RWPE1 (cell line): ENCODE results near the gene FMN2.

ENCODE experiments used
- CTCF ChIA-PET: fragments of 350-600 bp; sonication (Branson Sonifier 250); formaldehyde crosslinking; extraction: SDS; loops from one replicate; lab custom pipeline; 2021; lab: Yijun Ruan, JAX
- POLR2A ChIA-PET: fragments of 400-600 bp; formaldehyde crosslinking; extraction: SDS; loops from one replicate; lab custom pipeline; 2020; ENCODE audit warnings: antibody characterized with exemption; ENCODE audit not compliant: low non-redundant PET; lab: Yijun Ruan, JAX
- DNase-seq: peaks from one replicate; pipeline ENCODE4 v3.0.0; 2012; ENCODE audit warnings: low spot score
- H3K27ac ChIP-seq: fragments of 450-650 bp; 2 replicates; pipeline ENCODE4 v1.5.1; 2017
- TF ChIP-seq, protein P1 (sequence below): fragments of 450-650 bp; conservative IDR thresholded peaks from 2 replicates; pipeline ENCODE4 v1.5.1; 2017; ENCODE audit warnings: low read depth, mild to moderate bottlenecking

Gene FMN2

GRCh38 chr1:240500647-240501046 is 409.0 kb downstream of the FMN2 start:
- H3K27ac ChIP-seq: no peak overlapping the region
- no peak for DNase-seq
- CTCF ChIA-PET: interaction anchor here (0.6 kb wide), 1 partner anchor 186 kb away, joined by 5 read pairs; no protein-coding TSS in a partner anchor

GRCh38 chr1:240501115-240501514 is 409.4 kb downstream of the FMN2 start:
- TF ChIP-seq, protein P1, sequence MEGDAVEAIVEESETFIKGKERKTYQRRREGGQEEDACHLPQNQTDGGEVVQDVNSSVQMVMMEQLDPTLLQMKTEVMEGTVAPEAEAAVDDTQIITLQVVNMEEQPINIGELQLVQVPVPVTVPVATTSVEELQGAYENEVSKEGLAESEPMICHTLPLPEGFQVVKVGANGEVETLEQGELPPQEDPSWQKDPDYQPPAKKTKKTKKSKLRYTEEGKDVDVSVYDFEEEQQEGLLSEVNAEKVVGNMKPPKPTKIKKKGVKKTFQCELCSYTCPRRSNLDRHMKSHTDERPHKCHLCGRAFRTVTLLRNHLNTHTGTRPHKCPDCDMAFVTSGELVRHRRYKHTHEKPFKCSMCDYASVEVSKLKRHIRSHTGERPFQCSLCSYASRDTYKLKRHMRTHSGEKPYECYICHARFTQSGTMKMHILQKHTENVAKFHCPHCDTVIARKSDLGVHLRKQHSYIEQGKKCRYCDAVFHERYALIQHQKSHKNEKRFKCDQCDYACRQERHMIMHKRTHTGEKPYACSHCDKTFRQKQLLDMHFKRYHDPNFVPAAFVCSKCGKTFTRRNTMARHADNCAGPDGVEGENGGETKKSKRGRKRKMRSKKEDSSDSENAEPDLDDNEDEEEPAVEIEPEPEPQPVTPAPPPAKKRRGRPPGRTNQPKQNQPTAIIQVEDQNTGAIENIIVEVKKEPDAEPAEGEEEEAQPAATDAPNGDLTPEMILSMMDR: no peak
- ChIA-PET CTCF (interaction anchor here (0.6 kb wide), 1 partner anchor 186 kb away, joined by 5 read pairs; no protein-coding TSS in a partner anchor), POLR2A (no interaction called here)
- no peak overlapping the region for H3K27ac ChIP-seq
- DNase-seq: no peak

More at GRCh38 chr1:240500647-240501046, 409.0 kb downstream of the FMN2 start:
- TF ChIP-seq, protein P1: no peak
- POLR2A ChIA-PET: no interaction called here

- CTCF ChIA-PET: no interaction called here
- no peak overlapping the region for H3K27ac ChIP-seq
- POLR2A ChIA-PET: no interaction called here
- TF ChIP-seq, protein P1: no peak
- no peak for DNase-seq
These were observed 411.4 kb downstream of the FMN2 start for GRCh38 chr1:240503036-240503435.

- DNase-seq: no peak
- ChIA-PET POLR2A (no interaction called here), CTCF (no interaction called here)
These were observed 411.9 kb downstream of the FMN2 start for GRCh38 chr1:240503558-240503957.

GRCh38 chr1:240506176-240506575 is 414.5 kb downstream of the FMN2 start:
- POLR2A ChIA-PET: no interaction called here
- TF ChIP-seq, protein P1: no peak

More at GRCh38 chr1:240503558-240503957, 411.9 kb downstream of the FMN2 start:
- no peak overlapping the region for H3K27ac ChIP-seq
- TF ChIP-seq, protein P1: no peak

DNA sequence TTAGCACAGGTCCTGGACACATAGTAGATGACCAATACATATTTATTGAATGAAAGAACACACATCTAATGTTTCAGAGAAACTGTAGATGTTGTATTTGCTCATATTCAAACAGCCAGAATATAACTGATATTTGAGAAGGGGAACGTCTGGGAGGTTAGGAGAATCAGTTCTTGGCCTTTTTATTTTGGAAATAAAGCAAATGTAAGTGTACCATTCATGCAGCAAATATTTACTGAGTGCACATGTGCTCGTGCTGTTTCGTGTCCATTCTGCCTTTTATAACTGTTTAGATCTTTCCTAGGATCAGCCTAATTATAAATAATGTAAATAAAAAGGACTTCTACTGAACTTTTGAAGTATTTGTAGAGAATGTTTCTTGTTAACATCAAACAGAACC is 416.5 kb downstream of the FMN2 start:
- no peak for DNase-seq
- CTCF ChIA-PET: interaction anchor here (0.6 kb wide), 1 partner anchor 527 kb away, joined by 4 read pairs; no protein-coding TSS in a partner anchor
- POLR2A ChIA-PET: no interaction called here
- TF ChIP-seq, protein P1: no peak
- no peak overlapping the region for H3K27ac ChIP-seq

More at GRCh38 chr1:240506176-240506575, 414.5 kb downstream of the FMN2 start:
- no peak overlapping the region for H3K27ac ChIP-seq
- no peak for DNase-seq
- CTCF ChIA-PET: no interaction called here
